Heart left ventricle (tissue), 16 donors: Measurements from ENCODE around the gene RGP1. TPM values are rescaled to one million over a fixed set of nuclear protein-coding genes. Genes with fewer than 3 reads are reported as not detected.

Experiments
- ATAC-seq, 4 donors: fragments of 200-7000 bp; cut with Tn5 transposase; one replicate each; pipeline ENCODE4 v1.9.1; 2020 to 2022; ENCODE audit warnings: moderate library complexity in 4 of 4, mild to moderate bottlenecking in 3 of 4, moderate number of reproducible peaks in 1 of 4
- DNase-seq, 5 donors: peaks; one replicate each; pipeline ENCODE4 v3.0.0-alpha.2; 2020
- H3K27ac ChIP-seq, 12 donors: fragments of 200-600 bp; sonication (generic) in 4 of 12; one replicate each; pipeline versions ENCODE4 v1.5.0 to v1.8.0; 2016 to 2022; ENCODE audit warnings: mild to moderate bottlenecking in 2 of 12
- H3K27me3 ChIP-seq, 9 donors: fragments of 200-600 bp; sonication (generic) in 2 of 9; one replicate each; pipeline versions ENCODE4 v1.5.1 to v1.8.0; 2016 to 2022; ENCODE audit warnings: mild to moderate bottlenecking in 3 of 9
- H3K36me3 ChIP-seq, 9 donors: fragments of 200-600 bp; sonication (generic) in 2 of 9; one replicate each; pipeline versions ENCODE4 v1.5.0 to v1.8.0; 2018 to 2022; ENCODE audit warnings: mild to moderate bottlenecking in 2 of 9
- H3K4me1 ChIP-seq, 12 donors: fragments of 200-600 bp; sonication (generic) in 4 of 12; one replicate each; pipeline versions ENCODE4 v1.5.0 to v1.8.0; 2016 to 2022; ENCODE audit warnings: mild to moderate bottlenecking in 3 of 12
- H3K4me3 ChIP-seq, 12 donors: fragments of 200-600 bp; sonication (generic) in 4 of 12; one replicate each; pipeline versions ENCODE4 v1.5.0 to v1.8.0; 2017 to 2022; ENCODE audit warnings: mild to moderate bottlenecking in 9 of 12, moderate library complexity in 4 of 12
- H3K9me3 ChIP-seq, 12 donors: fragments of 200-600 bp; sonication (generic) in 4 of 12; one replicate each; pipeline versions ENCODE4 v1.5.0 to v1.8.0; 2016 to 2022; ENCODE audit warnings: mild to moderate bottlenecking in 1 of 12
- CTCF ChIP-seq, 12 donors: fragments of 200-600 bp; sonication (generic) in 4 of 12; IDR thresholded peaks; one replicate each; pipeline versions ENCODE4 v1.5.0 to v1.8.0; 2018 to 2022; ENCODE audit warnings: antibody characterized with exemption in 12 of 12, mild to moderate bottlenecking in 5 of 12
- POLR2A ChIP-seq, 2 donors: fragments of 450-650 bp; IDR thresholded peaks; one replicate each; pipeline ENCODE4 v1.6.1; 2017; ENCODE audit warnings: antibody characterized with exemption in 2 of 2, mild to moderate bottlenecking in 2 of 2, moderate library complexity in 2 of 2
- WGBS, 4 donors: extraction: QIAGEN DNeasy Blood & Tissue Kit in 2 of 4; methylation state at CpG; one replicate each; pipeline versions ENCODE4 v1.1.5 to v1.1.7; 2013 to 2018; 5-methylcytosine and 5-hydroxymethylcytosine counted together
- intact Hi-C, 10 donors: fragments of 100-400 bp; cut with DNase I; formaldehyde crosslinking; loops; one replicate each; pipeline versions ENCODE4 v1.11.1 to v1.14.2; 2022
- polyA plus RNA-seq, 2 donors: library from polyadenylated mRNA; stranded (reverse); fragments of 200-250 nt; gene quantifications; one replicate each; pipeline ENCODE4 v1.2.3, GENCODE V29; 2013
- total RNA-seq, 9 donors: library from RNA; depleted of rRNA in 2 of 9; stranded (reverse); fragments of >200 nt in 2 of 9; fragmentation: NEBNext Ultra II Directional in 3 of 9; extraction: Animal tissue kit (Norgen Biotek cat#: 25700) in 3 of 9; gene quantifications; one replicate each; pipeline versions ENCODE4 v1.1.0 to v1.2.4, GENCODE V29; 2016 to 2023
- donor health status: ischemic (EF 13 %, LVEDD 7.1; RV severe dilation, severe dysfunction).
- donor health status: healthy with polysubstance abuse.
- donor health status: DM: no; HTN: yes; CAD: no.
- donor health status: DM: no; HTN: no; CAD: no.
- donor health status: ischemic (EF 25% LVEDD 6.9; RV normal size, moderate dysfunction).
- donor health status: ischemic (EF 25% LVEDD 5.7; RV mildly dilated, moderate dysfunction).
- donor health status: healthy.
- donor health status: DM: yes; HTN: yes; CAD: no.
- donor health status: ischemic (EF 35%, LVEDD 5.7; RV mildly dilated, moderate dysfunction).
- donor health status: nonischemic (EF 11% LVEDD 7.7; RV severe dilation, severe dysfunction).
- donor health status: DM: yes; HTN: yes; CAD: no.
- donor health status: PGD.
- donor health status: ischemic (EF 29% LVEDD 5.4; RV normal size, mild dysfunction).
- donor health status: nonischemic (EF 23%, LVEDD 6.1; RV moderate dilation, normal function).

RGP1 gene
- total and polyA plus RNA-seq, 11 donors = 14.7 to 38.8 (median 30.7) TPM

- intact Hi-C loops = no loop called here
- no peaks in the 10 kb centered on the region for H3K9me3 ChIP-seq
- ATAC-seq = no peak
- peaks cover 18 to 100% (median 100%) of the 10 kb centered on the region in 9 donors for H3K36me3 ChIP-seq
- H3K4me1 ChIP-seq = no peaks in the 10 kb centered on the region
- H3K27me3 ChIP-seq = no peaks in the 10 kb centered on the region
- no peak overlapping the region for H3K4me3 ChIP-seq
- WGBS, 4 donors = 90 to 92% (median 91%) methylated on average over 15 of the region's 15 CpGs
- TF ChIP-seq CTCF (IDR thresholded peaks at IDR 0.05) = no peak
- no peak for TF ChIP-seq POLR2A (IDR thresholded peaks at IDR 0.05)
- DNase-seq = no peak
- no peak overlapping the region for H3K27ac ChIP-seq
Observed at GRCh38 chr9:35718721-35719511, 30.2 kb upstream of the RGP1 start.

- TF ChIP-seq CTCF (IDR thresholded peaks at IDR 0.05) = no peak
- no peak for TF ChIP-seq POLR2A (IDR thresholded peaks at IDR 0.05)
- Histone ChIP-seq H3K36me3 (peaks cover 16 to 100% (median 100%) of the 10 kb centered on the region in 9 donors), H3K27me3 (no peaks in the 10 kb centered on the region), H3K27ac (no peak overlapping the region), H3K4me3 (no peak overlapping the region), H3K9me3 (no peaks in the 10 kb centered on the region), H3K4me1 (no peaks in the 10 kb centered on the region)
- DNase-seq (no peak), ATAC-seq (no peak)
- 90 to 99% (median 95%) methylated on average over 4 of the region's 4 CpGs for WGBS, 4 donors
- intact Hi-C loops = no loop called here
Observed at GRCh38 chr9:35719546-35719945, 29.5 kb upstream of the RGP1 start.

GRCh38 chr9:35723426-35723825, 25.7 kb upstream of the RGP1 start:
- peaks cover 0 to 31% (median 23%) of the 10 kb centered on the region in 12 donors for H3K4me1 ChIP-seq
- TF ChIP-seq CTCF (IDR thresholded peaks at IDR 0.05) = no peak
- no peak for TF ChIP-seq POLR2A (IDR thresholded peaks at IDR 0.05)
- DNase-seq (no peak), ATAC-seq (no peak)
- H3K27ac ChIP-seq = no peak overlapping the region
- WGBS, 4 donors = 80 to 96% (median 93%) methylated on average over 2 of the region's 2 CpGs
- H3K27me3 ChIP-seq = no peaks in the 10 kb centered on the region
- H3K4me3 ChIP-seq = no peak overlapping the region
- no peaks in the 10 kb centered on the region for H3K9me3 ChIP-seq
- intact Hi-C loops = no loop called here
- peaks cover 0 to 82% (median 80%) of the 10 kb centered on the region in 9 donors for H3K36me3 ChIP-seq

GRCh38 chr9:35723908-35724307, 25.2 kb upstream of the RGP1 start:
- H3K27ac ChIP-seq = no peak overlapping the region
- intact Hi-C loops = no loop called here
- H3K9me3 ChIP-seq = no peaks in the 10 kb centered on the region
- H3K27me3 ChIP-seq = no peaks in the 10 kb centered on the region
- peaks cover 0 to 77% (median 75%) of the 10 kb centered on the region in 9 donors for H3K36me3 ChIP-seq
- no peak overlapping the region for H3K4me3 ChIP-seq
- 92 to 95% (median 93%) methylated on average over 8 of the region's 8 CpGs for WGBS, 4 donors
- TF ChIP-seq POLR2A (IDR thresholded peaks at IDR 0.05) = no peak
- ATAC-seq (no peak), DNase-seq (peak in 1 of 5 donors; percentile 3)
- H3K4me1 ChIP-seq = peaks cover 0 to 36% (median 28%) of the 10 kb centered on the region in 12 donors
